ENCODE measurements around the gene LCP2. TPM values are rescaled to one million over a fixed set of nuclear protein-coding genes. Genes with fewer than 3 reads are reported as not detected.

The LCP2 gene
- total RNA-seq, 1 experiment from 2014 or later = not detected

- no peak overlapping the region for H3K4me3 Mint-ChIP-seq
- no peaks in the 10 kb centered on the region for H3K23me2 ChIP-seq (ENCODE audit: insufficient read length, low read depth, low read length, poor library complexity, severe bottlenecking)
- no peak for DNase-seq
- no peak overlapping the region for H3K4me2 ChIP-seq (ENCODE audit: insufficient read depth, insufficient read length, low read length)
- no peaks in the 10 kb centered on the region for H3K79me1 ChIP-seq (ENCODE audit: insufficient read depth, low read depth, low read length, poor library complexity, severe bottlenecking)
- no peaks in the 10 kb centered on the region for H3K27me3 ChIP-seq (ENCODE audit: insufficient read depth, low read length)
- no peak for TF ChIP-seq CTCF (conservative IDR thresholded peaks at IDR 0.05)
- no peak overlapping the region for H3K56ac ChIP-seq (ENCODE audit: insufficient read length, low read depth, low read length)
- H4K5ac ChIP-seq (ENCODE audit: insufficient read length, low read depth, low read length) = no peak overlapping the region
- H3K9me3 ChIP-seq (ENCODE audit: control insufficient read depth, low read depth, low read length) = no peaks in the 10 kb centered on the region
- no peak overlapping the region for H3K18ac ChIP-seq (ENCODE audit: insufficient read length, low read depth, low read length)
- no peak overlapping the region for H4K91ac ChIP-seq (ENCODE audit: insufficient read length, low read depth, low read length)
- H2BK12ac ChIP-seq (ENCODE audit: insufficient read length, low read depth, low read length) = no peak overlapping the region
- H2BK20ac ChIP-seq (ENCODE audit: low read depth, low read length, poor library complexity, severe bottlenecking) = no peak overlapping the region
- H2BK5ac ChIP-seq (ENCODE audit: insufficient read length, low read length) = no peak overlapping the region
- H3K9ac ChIP-seq (ENCODE audit: extremely low read depth, insufficient read length, low read length) = no peak overlapping the region
- H3T11ph ChIP-seq (ENCODE audit: low read length) = no peak overlapping the region
- H3K4me1 Mint-ChIP-seq = peaks cover 0 to 6% of the 10 kb centered on the region in 2 experiments; a peak in 1 of 4 replicates
- H3K4ac ChIP-seq (ENCODE audit: low read depth, low read length) = no peak overlapping the region
- peaks cover 10% of the 10 kb centered on the region for H3K27me3 Mint-ChIP-seq (ENCODE audit: low read depth)
- no peaks in the 10 kb centered on the region for H4K20me1 ChIP-seq (ENCODE audit: control insufficient read depth, insufficient read depth, insufficient read length)
- no peak overlapping the region for H2BK15ac ChIP-seq (ENCODE audit: low read depth, low read length)
- H2AK5ac ChIP-seq (ENCODE audit: insufficient read length, low read length) = no peak overlapping the region
- H2AFZ ChIP-seq (ENCODE audit: low read length) = no peak overlapping the region
- H3K27ac ChIP-seq (ENCODE audit: insufficient read length, low read depth, low read length) = no peak overlapping the region
- no CpG with 5 or more reads among the region's 3 CpGs for WGBS (ENCODE audit: extremely low coverage, insufficient read length, low lambda C conversion rate)
- H4K8ac ChIP-seq (replicated peaks; ENCODE audit: insufficient read length, low read depth, low read length) = no peak overlapping the region
- no peak overlapping the region for H3K14ac ChIP-seq (ENCODE audit: insufficient read depth, low read length)
- no peaks in the 10 kb centered on the region for H3K36me3 Mint-ChIP-seq (ENCODE audit: insufficient read depth in 1 of 3, low read depth in 3 of 3)
- H2BK120ac ChIP-seq (ENCODE audit: low read depth, low read length, poor library complexity, severe bottlenecking) = no peak overlapping the region
- H3K27ac Mint-ChIP-seq = no peak overlapping the region
- H3K23ac ChIP-seq (ENCODE audit: insufficient read length, low read depth, low read length) = no peak overlapping the region
- H3K79me2 ChIP-seq (ENCODE audit: insufficient read depth, low read length) = no peaks in the 10 kb centered on the region
- no peaks in the 10 kb centered on the region for H3K4me1 ChIP-seq (ENCODE audit: insufficient read depth, low read length)
- H3K9me3 Mint-ChIP-seq = no peaks in the 10 kb centered on the region; a peak in 1 of 5 replicates
Measured at GRCh38 chr5:170206216-170206615, 91.4 kb downstream of the LCP2 start.

Data from H9 (cell line).